ENCODE data around the gene ASXL1. TPM values are rescaled to one million over a fixed set of nuclear protein-coding genes. Genes with fewer than 3 reads are reported as not detected.

Gene ASXL1
- total RNA-seq, 1 experiment from 2014 or later: 22.7 TPM

DNA sequence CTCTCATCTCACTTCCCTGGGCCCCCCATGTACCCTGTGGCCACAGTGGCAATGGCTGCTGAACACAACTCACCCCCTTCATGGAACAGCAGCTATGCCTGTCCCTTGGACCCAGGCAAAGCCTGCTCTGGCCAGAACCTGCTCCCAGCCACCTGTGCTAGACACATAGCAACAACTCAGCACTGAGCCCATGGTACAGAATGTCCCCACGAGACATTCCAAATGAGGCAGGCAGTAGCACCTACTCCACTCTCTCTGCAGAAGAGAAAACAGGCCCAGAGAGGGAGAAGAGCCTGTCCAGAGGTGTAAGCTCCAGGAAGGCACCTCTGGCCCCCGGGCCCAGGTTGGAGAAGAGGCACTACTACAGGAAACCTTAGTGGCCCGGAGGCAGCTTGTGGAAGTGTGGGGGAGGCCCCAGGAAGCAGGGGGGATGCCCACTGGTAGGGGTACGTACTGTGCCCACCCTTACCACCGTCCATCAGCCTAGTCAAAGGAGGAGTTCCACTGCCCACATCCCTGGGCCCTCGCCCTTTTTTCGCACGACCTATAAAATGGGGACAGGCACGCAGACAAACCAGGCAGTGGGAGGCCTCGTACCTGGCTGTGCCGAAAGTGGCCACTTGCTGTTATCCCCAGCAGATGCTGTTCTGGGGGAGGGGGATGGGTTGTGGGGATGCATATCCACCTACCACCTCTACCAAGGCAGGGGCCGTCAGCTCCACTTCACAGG, 97.2 kb downstream of the ASXL1 start (continued):
- TF ChIP-seq, protein P1, sequence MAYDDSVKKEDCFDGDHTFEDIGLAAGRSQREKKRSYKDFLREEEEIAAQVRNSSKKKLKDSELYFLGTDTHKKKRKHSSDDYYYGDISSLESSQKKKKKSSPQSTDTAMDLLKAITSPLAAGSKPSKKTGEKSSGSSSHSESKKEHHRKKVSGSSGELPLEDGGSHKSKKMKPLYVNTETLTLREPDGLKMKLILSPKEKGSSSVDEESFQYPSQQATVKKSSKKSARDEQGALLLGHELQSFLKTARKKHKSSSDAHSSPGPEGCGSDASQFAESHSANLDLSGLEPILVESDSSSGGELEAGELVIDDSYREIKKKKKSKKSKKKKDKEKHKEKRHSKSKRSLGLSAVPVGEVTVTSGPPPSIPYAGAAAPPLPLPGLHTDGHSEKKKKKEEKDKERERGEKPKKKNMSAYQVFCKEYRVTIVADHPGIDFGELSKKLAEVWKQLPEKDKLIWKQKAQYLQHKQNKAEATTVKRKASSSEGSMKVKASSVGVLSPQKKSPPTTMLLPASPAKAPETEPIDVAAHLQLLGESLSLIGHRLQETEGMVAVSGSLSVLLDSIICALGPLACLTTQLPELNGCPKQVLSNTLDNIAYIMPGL (CRISPR knock-in tag; IDR thresholded peaks at IDR 0.05): no peak
- TF ChIP-seq FOXP1 (CRISPR knock-in tag; IDR thresholded peaks at IDR 0.05; ENCODE audit: borderline replicate concordance) (no peak), CBFB (CRISPR knock-in tag; IDR thresholded peaks at IDR 0.05; ENCODE audit: low read depth) (no peak)

DNA sequence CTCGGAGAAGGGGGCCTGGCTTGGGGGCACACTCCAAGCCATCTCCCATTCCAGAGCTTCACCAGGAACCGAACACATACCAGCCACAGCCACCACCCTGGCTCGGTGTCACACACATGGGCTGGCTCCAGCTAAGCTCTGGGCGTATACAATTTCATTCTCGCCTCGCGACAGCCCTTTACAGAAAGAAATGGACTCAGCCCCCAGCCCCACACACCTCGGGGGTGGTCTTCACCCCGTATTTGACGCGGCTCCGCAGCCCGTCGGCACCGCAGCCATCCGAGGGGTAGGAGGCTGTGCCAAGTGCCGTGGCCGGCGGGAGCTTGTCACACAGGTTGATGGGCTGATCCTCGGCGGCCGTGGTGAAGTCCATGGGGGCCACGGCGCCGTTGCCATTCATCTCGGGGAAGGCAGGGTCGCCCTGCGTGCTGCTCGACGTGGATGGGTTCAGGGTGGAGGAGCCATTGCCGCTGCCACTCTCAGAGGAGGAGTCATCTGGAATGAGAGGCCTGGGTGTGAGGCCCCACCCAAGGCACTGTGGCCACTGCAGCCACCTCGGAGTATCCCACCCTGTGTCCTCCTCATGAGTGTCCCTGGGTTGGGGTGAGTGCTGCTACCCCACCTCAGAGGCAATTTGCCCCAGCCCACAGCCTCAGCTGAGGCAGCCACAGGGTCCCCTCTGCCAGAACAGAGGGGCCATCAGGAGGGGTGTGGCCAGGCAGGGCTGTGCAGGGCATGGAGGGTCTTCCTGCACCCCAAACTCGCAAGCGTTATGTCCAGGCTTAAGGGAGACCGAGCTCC, 98.0 kb downstream of the ASXL1 start:
- ChIA-PET CTCF (interaction anchor here (0.6 to 2.9 kb wide), 13 partner anchors 9 to 365 kb away, joined by 3 to 19 read pairs (median 3); no protein-coding TSS in a partner anchor), POLR2A (interaction anchor here (0.5 kb wide), 1 partner anchor 251 kb away, joined by 3 read pairs; no protein-coding TSS in a partner anchor)
- DNase-seq (ENCODE audit: low spot score) (no peak), ATAC-seq (no peak)
- H3K9me3 Mint-ChIP-seq: no peaks in the 10 kb centered on the region
- no peak overlapping the region for H3K4me3 Mint-ChIP-seq
- TF ChIP-seq NFE2L1 (CRISPR knock-in tag; IDR thresholded peaks at IDR 0.05): no peak
- TF ChIP-seq IRF2 (CRISPR knock-in tag; IDR thresholded peaks at IDR 0.05; ENCODE audit: borderline replicate concordance, low read depth): no peak
- TF ChIP-seq, protein P2, sequence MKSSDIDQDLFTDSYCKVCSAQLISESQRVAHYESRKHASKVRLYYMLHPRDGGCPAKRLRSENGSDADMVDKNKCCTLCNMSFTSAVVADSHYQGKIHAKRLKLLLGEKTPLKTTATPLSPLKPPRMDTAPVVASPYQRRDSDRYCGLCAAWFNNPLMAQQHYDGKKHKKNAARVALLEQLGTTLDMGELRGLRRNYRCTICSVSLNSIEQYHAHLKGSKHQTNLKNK (CRISPR knock-in tag; IDR thresholded peaks at IDR 0.05): no peak
- no peak for TF ChIP-seq NFYB (CRISPR knock-in tag; conservative IDR thresholded peaks at IDR 0.05; ENCODE audit: low read depth)
- no peak for TF ChIP-seq FOXP1 (CRISPR knock-in tag; IDR thresholded peaks at IDR 0.05; ENCODE audit: borderline replicate concordance)
- no peak for TF ChIP-seq ZNF121 (CRISPR knock-in tag; IDR thresholded peaks at IDR 0.05)
- no peak for TF ChIP-seq ZNF416 (CRISPR knock-in tag; IDR thresholded peaks at IDR 0.05)
- TF ChIP-seq ATF6 (CRISPR knock-in tag; IDR thresholded peaks at IDR 0.05): no peak
- no peak overlapping the region for H3K27ac Mint-ChIP-seq
- peaks cover 9% of the 10 kb centered on the region; the same call in 1 of the 2 replicates for H3K36me3 Mint-ChIP-seq
- H3K27me3 Mint-ChIP-seq (ENCODE audit: low read depth): no peaks in the 10 kb centered on the region
- H3K4me1 Mint-ChIP-seq: peaks cover 13% of the 10 kb centered on the region

- Mint-ChIP-seq H3K4me1 (peaks cover 13% of the 10 kb centered on the region), H3K27me3 (ENCODE audit: low read depth) (no peaks in the 10 kb centered on the region), H3K36me3 (peaks cover 9% of the 10 kb centered on the region; the same call in 1 of the 2 replicates), H3K27ac (no peak overlapping the region), H3K9me3 (no peaks in the 10 kb centered on the region), H3K4me3 (peak overlapping the region; percentile 59)
- ATAC-seq (peak; percentile 65), DNase-seq (ENCODE audit: low spot score) (peak; percentile 86)
- ChIA-PET CTCF (interaction anchor here (0.6 to 2.9 kb wide), 22 partner anchors 8 to 366 kb away, joined by 3 to 19 read pairs (median 4); no protein-coding TSS in a partner anchor), POLR2A (interaction anchor here (0.5 kb wide), 1 partner anchor 250 kb away, joined by 3 read pairs; no protein-coding TSS in a partner anchor)
- TF ChIP-seq FOXP1 (CRISPR knock-in tag; IDR thresholded peaks at IDR 0.05; ENCODE audit: borderline replicate concordance): peak; percentile 43; the same call in 1 of the 2 replicates
- TF ChIP-seq, protein P1 (CRISPR knock-in tag; IDR thresholded peaks at IDR 0.05): 0 out of 2 replicates have a peak, but pooled peaks have one; percentile 56
- no peak for TF ChIP-seq SMAD4 (CRISPR knock-in tag; IDR thresholded peaks at IDR 0.05)
- no peak for TF ChIP-seq TEAD4 (CRISPR knock-in tag; IDR thresholded peaks at IDR 0.05)
- TF ChIP-seq AR (CRISPR knock-in tag; IDR thresholded peaks at IDR 0.05): no peak
- TF ChIP-seq, protein P3, sequence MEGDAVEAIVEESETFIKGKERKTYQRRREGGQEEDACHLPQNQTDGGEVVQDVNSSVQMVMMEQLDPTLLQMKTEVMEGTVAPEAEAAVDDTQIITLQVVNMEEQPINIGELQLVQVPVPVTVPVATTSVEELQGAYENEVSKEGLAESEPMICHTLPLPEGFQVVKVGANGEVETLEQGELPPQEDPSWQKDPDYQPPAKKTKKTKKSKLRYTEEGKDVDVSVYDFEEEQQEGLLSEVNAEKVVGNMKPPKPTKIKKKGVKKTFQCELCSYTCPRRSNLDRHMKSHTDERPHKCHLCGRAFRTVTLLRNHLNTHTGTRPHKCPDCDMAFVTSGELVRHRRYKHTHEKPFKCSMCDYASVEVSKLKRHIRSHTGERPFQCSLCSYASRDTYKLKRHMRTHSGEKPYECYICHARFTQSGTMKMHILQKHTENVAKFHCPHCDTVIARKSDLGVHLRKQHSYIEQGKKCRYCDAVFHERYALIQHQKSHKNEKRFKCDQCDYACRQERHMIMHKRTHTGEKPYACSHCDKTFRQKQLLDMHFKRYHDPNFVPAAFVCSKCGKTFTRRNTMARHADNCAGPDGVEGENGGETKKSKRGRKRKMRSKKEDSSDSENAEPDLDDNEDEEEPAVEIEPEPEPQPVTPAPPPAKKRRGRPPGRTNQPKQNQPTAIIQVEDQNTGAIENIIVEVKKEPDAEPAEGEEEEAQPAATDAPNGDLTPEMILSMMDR (IDR thresholded peaks at IDR 0.05): peak; percentile 89
- TF ChIP-seq ZNF138 (CRISPR knock-in tag; conservative IDR thresholded peaks at IDR 0.05): peak; percentile 77; the same call in 1 of the 2 replicates
- TF ChIP-seq, protein P4, sequence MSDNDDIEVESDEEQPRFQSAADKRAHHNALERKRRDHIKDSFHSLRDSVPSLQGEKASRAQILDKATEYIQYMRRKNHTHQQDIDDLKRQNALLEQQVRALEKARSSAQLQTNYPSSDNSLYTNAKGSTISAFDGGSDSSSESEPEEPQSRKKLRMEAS (CRISPR knock-in tag; IDR thresholded peaks at IDR 0.05): no peak
- 0 out of 2 replicates have a peak, but pooled peaks have one; percentile 60 for TF ChIP-seq NR3C1 (CRISPR knock-in tag; conservative IDR thresholded peaks at IDR 0.05; ENCODE audit: low read depth)
Measured at GRCh38 chr20:32456869-32457478, 98.8 kb downstream of the ASXL1 start.
